Measurements from ENCODE around the gene TFB1M.
"Not testable (repeated sequence)": the region's sequence is repeated elsewhere in the genome, so short reads cannot be mapped to it uniquely, and the experiment has no call there.

TFB1M gene

GRCh38 chr6:155314092-155314772, at the start of gene TFB1M:
TSS of gene TFB1M (minus strand) at chr6:155314484. CDS start at chr6:155314428, 56 bp downstream.
- peak; percentile 91 for DNase-seq

- DNase-seq: not testable (repeated sequence)
Observed at GRCh38 chr6:155364021-155364420, 49.7 kb upstream of the TFB1M start.

DNA sequence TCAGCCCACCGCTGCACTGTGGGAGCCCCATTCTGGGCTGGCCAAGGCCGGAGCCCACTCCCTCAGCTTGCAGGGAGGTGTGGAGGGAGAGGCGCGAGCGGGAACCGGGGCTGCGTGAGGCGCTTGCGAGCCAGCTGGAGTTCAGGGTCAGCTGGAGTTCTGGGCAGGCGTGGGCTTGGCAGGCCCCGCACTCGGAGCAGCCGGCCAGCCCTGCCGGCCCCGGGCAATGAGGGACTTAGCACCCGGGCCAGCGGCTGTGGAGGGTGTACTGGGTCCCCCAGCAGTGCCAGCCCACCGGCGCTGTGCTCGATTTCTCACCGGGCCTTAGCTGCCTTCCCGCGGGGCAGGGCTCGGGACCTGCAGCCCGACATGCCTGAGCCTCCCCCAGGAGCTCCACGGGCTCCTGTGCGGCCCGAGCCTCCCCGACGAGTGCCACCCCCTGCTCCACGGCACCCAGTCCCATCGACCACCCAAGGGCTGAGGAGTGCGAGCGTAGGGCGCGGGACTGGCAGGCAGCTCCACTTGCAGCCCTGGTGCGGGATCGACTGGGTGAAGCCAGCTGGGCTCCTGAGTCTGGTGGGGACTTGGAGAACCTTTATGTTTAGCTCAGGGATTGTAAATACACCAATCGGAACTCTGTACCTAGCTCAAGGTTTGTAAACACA, 48.8 kb upstream of the TFB1M start:
- not testable (repeated sequence) for DNase-seq

DNA sequence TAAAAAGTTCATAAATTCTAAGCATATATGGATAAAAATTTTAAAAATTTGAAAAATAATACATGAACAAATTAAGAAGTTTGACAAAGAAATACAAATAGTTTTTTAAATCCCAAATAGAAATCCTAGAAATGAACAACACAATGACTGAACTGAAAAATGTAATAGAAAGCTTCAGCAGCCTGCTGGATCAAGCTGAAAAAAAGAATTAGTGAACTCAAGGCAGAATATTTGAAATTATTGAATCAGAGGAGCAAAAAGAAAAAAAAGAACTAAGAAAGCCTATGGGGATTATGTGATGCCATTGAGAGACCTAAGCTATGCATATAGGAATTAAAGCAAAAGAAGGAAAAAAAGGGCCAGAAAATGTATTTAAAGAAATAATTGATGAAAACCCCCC, 39.9 kb upstream of the TFB1M start:
- DNase-seq: no peak

DNA sequence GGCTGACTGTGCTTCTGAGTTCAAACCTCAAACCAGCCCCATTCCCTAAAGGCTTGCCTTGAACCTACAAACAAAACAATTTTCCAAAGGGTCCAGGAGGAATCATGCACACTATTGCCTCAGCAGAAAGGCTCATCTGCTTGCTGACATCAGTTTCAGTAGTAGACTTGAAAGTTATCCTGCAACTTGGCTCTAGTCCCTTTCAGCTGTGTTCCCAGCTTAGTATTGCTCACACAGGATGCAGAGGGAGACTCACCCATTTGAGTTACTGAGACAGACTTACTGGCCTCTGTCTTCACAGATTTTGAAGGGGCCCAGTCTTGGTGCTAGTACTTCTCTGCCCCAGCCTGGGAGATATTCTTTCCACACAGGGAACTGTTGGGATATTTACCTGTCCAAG, 38.5 kb upstream of the TFB1M start:
- no peak for DNase-seq

- DNase-seq: no peak
Observed at GRCh38 chr6:155352130-155352420, 37.8 kb upstream of the TFB1M start.

GRCh38 chr6:155351273-155352129, 37.2 kb upstream of the TFB1M start:
- no peak for DNase-seq

- DNase-seq: no peak
Observed at GRCh38 chr6:155349956-155350355, 35.7 kb upstream of the TFB1M start.

- DNase-seq: no peak
Observed at GRCh38 chr6:155349129-155349528, 34.8 kb upstream of the TFB1M start.

GRCh38 chr6:155347800-155348199, 33.5 kb upstream of the TFB1M start:
- DNase-seq: no peak

DNA sequence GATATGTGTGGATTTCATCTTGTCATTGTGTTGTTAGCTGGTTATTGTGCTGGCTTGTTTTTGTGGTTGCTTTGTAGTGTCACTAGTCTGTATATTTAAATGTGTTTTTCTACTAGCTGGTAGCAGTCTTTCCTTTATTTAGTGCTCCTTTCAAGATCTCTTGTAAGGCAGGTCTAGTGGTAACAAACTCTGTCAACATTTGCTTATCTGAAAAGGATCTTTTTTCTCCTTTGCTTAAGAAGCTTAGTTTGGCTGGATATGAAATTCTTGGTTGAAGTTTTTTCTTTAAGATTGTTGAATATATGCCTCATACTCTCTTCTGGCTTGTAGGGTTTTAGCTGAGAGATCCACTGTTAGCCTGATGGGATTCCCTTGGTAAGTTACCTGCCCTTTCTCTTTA, 32.7 kb upstream of the TFB1M start:
- DNase-seq: no peak

DNA sequence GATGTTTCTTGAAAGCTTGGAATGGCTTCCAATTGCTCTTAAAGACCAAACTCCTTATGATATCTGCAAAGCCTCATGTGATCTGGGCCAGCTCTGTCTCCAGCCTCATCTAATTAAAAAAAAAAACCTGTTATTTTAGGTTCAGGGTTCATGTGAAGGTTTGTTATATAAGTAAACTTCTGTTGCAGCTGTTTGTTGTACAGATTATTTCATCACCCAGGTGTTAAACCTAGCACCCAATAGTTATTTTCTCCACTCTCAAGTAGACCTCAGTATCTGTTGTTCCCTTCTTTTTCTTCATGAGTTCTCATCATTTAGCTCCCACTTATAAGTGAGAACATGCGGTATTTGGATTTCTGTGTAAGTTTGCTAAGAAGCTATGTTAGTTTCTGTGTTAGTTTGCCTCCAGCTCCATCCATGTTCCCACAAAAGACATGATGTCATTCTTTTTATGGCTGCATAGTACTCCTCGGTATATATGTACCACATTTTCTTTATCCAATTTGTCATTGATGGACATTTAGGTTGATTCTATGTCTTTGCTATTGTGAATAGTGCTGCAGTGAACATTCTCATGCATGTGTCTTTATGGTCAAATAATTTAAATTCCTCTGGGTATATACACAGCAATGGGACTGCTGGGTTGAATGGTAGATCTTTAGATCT, 30.2 kb upstream of the TFB1M start:
- no peak for DNase-seq

GRCh38 chr6:155341130-155341828, 27.0 kb upstream of the TFB1M start:
- no peak for DNase-seq

DNA sequence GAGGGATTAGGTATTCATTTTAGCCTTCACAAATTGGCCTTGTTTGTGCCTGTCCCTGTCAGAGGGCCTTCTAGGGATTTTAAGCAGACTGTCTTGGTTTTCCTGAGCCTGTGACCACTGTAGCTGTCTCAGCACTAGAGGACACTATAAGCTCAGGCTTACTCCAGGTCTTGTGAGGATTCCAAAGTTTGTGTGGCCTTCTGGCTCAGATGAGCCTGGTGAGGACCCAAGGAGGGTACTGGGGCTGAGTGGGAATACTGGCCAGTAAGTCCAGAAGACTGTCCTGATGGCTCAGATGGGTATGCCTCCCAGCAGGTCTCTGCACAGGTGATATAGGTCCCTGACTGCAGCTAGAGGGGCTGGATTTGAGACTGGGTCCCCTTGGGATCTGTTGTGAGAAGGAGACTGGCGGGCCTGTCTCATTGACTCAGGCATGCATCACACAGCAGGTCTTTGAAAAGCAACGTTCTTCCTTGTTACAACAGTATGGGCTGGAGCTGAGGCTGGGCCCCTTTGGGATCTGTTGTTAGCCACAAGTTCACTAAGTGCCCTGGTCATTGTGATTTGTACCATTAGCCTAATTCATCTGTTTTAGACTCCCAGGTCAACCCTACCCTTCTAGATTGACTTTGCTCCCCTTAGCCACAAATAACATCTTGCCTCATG, 26.3 kb upstream of the TFB1M start:
- no peak for DNase-seq

DNA sequence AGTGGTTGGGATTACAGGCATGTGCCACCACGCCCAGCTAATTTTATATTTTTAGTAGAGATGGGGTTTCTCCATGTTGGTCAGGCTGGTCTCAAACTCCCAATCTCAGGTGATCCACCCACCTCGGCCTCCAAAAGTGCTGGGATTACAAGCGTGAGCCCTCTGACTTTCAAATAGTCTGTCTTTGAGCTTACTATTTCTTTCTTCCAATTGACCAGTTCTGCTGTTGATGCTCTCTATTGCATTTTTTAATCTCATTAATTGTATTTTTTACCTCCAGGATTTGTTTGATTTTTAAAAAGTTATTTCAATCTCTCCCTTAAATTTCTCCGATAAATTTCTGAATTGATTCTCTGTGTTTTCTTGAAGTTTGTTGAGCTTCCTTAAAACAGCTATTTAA, 25.6 kb upstream of the TFB1M start:
- DNase-seq: not testable (repeated sequence)

DNA sequence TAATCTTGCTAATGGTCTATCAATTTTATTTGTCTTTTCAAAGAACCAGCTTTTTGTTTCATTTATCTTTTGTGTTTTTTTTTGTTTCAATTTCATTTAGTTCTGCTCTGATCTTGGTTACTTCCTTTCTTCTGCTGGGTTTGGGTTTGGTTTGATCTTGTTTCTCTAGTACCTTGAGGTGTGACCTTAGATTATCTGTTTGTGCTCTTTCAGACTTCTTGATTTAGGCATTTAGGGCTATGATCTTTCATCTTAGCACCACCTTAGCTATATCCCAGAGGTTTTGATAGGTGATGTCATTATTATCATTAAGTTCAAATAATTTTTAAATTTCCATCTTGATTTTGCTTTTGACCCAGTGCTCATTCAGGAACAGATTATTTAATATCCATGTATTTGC, 24.0 kb upstream of the TFB1M start:
- not testable (repeated sequence) for DNase-seq

DNA sequence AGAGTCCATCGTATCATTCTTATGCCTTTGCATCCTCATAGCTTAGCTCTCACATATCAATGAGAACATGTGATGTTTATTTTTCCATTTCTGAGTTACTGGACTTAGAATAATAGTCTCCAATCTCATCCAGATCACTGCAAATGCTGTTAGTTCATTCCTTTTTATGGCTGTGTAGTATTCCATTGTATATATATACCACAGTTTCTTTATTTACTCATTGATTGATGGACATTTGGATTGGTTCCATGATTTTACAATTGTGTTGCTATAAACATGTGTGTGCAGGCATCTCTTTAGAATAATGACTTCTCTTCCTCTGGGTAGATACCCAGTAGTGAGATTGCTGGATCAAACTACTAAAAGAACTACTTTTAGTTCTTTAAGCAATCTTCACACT, 21.0 kb upstream of the TFB1M start:
- no peak for DNase-seq

DNA sequence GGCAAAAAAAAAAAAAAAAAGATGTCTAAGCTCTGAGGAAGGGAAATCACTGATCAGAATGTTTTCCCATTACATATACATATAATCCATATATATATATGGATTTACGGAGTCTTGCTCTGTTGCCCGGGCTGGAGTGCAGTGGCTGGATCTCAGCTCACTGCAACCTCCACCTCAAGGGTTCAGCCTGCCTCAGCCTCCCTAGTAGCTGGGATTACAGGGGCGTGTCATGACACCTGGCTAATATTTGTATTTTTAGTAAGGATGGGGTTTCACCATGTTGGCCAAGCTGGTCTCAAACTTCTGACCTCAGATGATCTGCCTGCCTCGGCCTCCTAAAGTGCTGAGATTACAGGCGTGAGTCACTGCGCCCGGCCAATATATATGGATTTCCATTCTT, 19.8 kb upstream of the TFB1M start:
- not testable (repeated sequence) for DNase-seq

GRCh38 chr6:155333414-155333813, 19.1 kb upstream of the TFB1M start:
- DNase-seq: no peak

DNA sequence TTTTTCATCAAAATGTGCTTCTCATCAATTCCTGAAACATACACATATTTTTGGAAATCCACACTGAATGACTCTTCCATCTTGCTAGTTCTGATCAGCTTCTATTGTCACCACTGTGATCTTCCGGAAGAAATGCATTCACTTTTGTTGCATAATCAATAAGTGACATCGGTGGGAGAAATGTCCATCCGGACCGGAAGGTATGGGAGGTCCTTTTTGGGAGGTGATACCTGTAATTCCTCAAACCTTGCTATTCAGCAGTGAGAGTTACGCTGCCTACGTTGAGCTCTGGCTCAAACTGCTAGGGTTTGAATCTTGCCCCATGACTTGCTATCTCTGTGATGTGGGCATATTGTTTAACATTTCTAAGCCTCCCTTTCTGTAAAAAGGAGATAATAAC, 16.6 kb upstream of the TFB1M start:
- no peak for DNase-seq

DNA sequence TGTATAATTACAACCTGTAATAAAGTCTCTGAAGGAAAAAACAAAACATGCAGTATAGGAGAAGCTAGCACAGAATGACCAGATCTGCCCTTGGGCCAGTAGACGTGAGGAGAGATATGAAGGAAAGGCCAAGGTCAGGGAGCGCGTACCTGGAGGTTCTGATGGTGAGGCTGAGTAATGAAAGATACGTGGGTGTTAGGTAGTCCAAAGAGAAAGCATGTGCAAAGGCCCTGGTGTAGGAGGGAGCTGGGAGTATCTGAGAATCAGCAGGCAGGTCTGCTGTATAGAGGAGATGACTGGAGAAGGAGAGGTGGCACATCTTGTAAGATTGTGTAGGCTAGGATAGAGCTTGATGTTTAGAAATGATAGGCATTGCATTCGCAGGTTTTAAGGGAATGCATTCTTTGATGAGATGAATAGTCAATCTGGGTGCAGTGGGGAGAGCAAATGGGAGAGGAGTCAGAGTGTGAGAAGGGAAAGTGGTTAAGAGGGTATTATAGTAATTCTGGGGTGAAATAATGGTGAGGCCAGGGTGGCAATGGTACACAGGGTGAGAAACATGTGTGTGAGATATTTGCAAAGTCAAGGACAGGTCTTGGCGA, 15.9 kb upstream of the TFB1M start:
- no peak for DNase-seq

All from COR-L47 (cell line).